Measurements from ENCODE around the gene ANKRD63.

Gene ANKRD63

GRCh38 chr15:40313531-40314398 lies 30.9 kb upstream of the ANKRD63 start:
- DNase-seq = peak in 15 of 51 donors; percentile 14 to 41 (median 24)

- DNase-seq = no peak
Observed at GRCh38 chr15:40312370-40313158, 29.7 kb upstream of the ANKRD63 start.

DNA sequence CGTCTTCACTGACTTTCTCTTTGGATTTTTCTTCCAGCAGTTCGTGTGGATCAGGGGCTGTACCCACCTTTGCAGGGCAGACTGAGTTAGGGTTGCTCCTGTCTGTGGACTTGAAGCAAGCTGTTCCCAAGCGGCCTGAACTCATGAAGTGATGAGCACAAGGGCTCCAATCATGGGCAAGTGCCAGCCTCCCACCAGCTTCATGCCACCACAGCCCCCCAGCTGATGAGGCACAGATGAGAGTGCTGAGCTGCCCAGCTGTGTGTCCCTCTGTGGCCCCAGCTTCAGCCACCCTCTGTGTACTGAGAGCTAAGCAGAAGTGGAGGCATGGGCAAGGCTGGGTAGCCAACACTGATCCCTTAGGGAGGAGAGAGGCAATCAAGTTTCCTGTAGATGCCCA lies 28.1 kb upstream of the ANKRD63 start:
- no peak for DNase-seq

DNA sequence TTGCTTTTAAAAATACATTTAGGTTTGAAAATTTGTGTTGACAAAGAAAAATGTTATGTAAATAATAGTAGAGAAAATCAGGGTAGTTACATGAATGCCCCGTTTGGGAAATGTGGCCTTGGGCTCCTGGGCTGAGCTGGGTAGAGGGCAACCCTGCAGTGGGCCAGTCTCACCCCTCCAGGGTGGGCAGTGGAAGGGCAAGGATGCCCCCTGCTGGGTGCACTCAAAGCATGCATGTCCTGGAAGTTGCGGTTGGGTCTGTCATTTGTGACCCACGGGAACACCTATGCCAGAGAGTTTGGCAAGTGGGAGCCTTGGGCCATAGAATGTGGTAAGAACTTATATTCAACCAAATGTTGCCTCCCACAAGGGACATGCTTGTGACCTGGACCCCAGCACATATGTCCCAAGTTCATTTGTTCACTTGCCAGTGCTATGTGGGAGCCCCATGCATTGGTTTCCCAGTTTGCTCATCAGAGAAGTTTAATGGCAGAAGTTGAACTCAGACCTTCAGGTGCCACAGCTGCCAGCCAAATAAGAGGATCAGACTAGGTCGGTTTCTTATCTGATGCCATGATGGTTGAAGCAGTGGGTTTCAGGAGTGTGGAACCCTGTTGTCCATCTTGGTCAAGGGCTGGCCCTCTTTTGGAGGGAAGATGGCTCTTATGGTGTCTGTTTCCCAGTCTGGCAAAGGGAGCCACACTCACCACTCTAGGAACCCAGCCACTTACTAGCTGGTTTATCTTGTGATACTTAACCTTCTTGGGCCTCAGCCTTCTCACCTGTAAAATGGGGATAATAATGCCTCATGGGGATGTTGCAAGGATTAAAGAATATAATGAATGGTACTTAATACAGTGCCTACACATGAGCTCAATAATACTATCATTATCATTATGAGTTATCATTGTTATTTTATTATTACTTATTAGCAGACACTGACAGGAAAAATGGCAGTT lies 27.4 kb upstream of the ANKRD63 start:
- DNase-seq = peak in 24 of 51 donors; percentile 10 to 58 (median 34)

DNA sequence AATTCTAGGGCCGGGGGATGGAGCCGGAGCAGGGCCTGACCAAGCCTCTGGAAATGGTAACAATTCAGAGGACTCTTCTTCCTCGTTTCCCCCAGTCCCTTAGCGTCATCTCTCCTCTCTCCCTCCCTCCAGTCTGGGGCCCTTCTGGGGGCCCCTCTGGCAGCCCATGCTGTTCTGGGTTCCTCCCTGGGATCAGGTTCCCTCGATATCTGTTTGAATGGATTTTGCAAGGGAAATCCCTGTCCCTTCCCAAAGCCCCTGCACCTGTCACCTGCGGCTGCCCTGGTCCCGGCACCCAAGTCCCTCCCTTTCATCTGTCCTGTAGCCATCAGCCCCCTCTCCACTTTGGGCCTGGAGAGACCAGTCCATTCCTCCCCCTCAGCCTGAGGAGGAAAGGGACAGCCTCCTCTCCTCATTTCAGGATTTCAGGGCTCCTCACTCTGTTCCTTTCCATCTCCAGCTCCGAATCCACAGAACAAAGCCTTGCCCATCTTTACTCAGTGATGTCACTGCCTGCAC lies 26.5 kb upstream of the ANKRD63 start:
- no peak for DNase-seq

GRCh38 chr15:40307421-40308211 lies 24.8 kb upstream of the ANKRD63 start, which contains the start of gene PLCB2:
Gene PLCB2, minus strand, starts transcription at chr15:40307935. Its CDS starts 263 bp downstream, at chr15:40307672.
- peak in 17 of 51 donors; percentile 8 to 44 (median 24) for DNase-seq

- no peak for DNase-seq
Observed at GRCh38 chr15:40306908-40307307, 24.0 kb upstream of the ANKRD63 start.

DNA sequence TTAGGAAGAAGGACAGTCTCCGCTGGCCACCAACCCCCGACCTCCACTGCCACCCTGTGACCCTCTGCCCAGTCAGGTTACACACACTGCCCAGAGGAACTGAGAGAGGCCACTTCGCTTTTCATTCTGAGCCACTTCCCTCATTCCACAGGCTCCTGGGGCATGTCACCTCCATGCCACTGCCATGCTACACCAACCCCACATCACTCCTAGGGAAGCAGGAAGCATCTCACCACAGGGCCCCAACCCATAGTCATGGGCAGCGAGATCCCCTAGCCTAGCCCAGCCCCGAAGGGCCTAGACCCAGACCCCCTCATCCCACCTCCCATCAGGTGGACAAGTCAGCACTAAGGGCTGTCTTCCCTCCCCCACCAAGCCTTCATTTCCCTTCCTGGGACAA lies 23.5 kb upstream of the ANKRD63 start:
- DNase-seq = peak in 13 of 51 donors; percentile 11 to 57 (median 25)

GRCh38 chr15:40305281-40305680 lies 22.4 kb upstream of the ANKRD63 start:
- no peak for DNase-seq

DNA sequence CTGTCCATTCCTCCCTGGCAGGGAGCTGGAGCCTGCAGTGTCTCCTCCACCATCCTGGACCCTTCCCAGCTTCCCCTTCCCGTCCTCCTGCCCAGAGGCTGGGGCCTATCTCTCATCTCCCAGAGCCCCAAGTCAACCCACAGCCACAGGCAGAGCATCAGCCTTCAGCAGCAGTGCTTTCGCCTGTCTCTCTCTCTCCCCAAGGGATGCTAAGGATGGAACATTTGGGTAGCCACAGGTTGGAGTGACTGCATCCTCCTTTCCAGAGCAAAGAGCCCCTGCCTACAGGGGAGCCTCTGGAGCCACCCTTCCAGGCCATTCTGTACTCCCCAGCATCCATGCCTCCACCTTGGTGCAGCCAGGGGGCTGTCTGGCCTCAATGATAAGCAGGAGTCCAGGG lies 20.7 kb upstream of the ANKRD63 start:
- DNase-seq = no peak

DNA sequence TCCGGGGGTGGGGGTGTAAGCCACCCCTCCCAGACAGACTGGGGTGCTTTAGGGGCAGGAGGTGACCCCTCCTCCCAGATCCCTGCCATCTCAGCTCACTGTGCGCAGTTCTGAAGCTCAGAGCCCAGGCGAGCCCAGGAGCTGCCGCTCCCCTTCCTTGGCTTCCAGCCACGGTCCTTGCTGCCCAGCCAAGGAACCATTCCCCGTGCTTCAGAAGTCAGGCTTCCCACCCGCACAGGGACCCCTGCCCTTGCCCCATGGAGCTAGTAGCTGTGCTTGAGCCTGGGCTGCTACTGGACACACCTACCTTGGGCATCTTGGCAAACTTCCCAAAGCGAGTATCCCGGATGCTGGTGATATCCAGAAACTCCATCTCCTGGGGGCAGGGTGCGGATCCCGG lies 20.1 kb upstream of the ANKRD63 start:
- DNase-seq = no peak

DNA sequence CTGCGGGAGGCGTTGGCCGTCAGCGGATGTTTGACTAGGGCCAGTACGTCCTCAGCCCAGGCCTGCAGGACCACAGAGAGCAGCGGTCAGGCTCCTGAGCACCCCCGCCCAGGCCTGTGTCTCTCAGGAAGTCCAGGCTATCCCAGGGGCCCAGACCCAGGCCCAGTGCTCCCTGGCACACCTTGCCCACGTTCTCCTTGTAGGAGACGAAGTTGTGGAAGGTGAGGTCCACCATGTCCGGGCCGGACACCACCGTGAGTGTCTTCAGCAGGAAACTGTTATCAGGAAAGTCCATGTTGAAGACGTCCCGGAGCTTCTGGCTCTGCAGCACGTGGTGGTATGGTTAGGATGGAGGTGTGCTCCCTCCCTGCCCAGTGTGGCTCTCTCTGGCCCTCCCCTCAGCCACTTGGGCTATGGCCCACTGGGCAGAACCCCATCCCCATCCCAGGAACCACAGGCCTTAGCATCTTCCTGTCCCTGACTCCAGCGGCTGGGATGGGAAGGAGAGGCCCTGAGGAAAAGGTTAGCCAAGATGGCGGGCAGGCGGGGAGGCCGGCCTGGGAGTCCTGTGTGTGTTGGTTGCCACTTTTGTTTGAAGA lies 19.5 kb upstream of the ANKRD63 start:
- no peak for DNase-seq

DNA sequence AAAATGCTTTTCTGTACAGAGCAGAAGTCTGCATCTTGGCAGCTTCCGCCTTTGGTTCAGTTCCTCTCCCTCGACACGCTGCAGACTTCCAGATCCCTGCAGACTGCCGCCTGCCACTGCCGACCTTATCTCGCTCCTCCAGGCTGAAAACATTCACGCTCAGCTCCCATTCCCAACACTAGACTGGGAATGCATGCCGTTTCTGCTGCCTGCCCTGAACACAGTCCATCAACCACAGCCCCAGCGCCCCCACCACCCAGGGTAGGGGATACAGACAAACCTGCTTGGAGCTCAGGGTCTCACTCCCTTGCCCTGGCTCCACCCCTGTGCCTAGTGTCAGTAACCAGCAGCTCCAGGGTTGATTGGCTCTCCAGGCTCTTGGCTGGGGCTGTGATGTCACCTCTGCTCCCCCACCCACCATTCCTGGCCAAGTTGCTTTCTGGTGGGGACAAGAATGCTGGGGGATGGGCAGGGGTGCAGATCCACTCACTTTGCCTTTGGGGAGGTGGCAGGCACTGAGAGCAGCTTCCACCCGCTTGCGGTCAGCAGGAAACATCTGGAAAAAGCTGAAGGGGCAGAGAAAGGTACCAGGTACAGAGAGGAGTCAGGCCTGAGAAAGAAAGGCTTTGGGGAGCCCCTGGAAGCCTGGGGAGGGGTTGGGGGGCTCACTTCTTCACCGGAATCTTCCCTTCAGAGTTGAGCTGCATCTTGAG lies 18.8 kb upstream of the ANKRD63 start:
- no peak for DNase-seq

DNA sequence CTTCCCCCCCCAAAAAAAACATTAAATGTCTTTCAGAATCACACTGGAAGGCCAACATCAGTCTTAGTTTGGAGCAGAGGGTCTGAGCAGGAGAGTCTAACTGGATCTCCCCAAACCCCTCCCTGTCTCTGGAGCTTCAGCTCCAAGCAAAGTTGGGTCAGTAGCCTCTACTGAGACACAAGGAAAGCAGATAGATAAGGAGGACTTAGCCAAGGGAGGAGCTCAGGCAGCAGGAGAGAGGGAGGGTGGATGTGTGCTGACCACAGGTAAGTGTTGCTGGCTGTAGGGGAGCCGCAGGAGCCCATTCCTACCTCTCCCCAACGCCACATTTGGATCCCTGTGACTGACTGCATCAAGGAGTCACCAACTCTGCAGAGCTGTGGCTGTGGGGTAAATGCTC lies 17.9 kb upstream of the ANKRD63 start:
- no peak for DNase-seq

DNA sequence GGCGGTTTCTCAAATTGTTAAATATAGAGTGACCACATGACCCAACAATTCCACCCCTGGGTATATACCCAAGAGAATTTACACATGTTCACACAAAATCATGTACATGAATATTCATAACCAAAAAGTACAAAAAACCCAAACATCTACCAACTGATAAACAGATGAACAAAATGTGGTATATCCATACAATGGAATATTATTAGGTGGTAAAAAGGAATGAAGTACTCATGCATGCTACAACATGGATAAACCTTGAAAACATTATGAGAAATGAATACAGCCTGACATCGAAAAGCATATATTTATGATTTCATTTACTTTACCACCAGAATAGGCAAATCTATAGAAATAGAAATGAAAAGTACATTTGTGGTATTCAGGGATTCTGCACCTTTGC lies 17.5 kb upstream of the ANKRD63 start:
- DNase-seq = no peak

- no peak for DNase-seq
Observed at GRCh38 chr15:40298216-40298935, 15.5 kb upstream of the ANKRD63 start.

GRCh38 chr15:40297356-40297755 lies 14.5 kb upstream of the ANKRD63 start:
- DNase-seq = no peak

- DNase-seq = no peak
Observed at GRCh38 chr15:40296561-40297230, 13.8 kb upstream of the ANKRD63 start.

Data from hypothalamus (tissue), 51 donors.